Daoy (cell line): ENCODE measurements around the gene TM2D1. TPM values are rescaled to one million over a fixed set of nuclear protein-coding genes. Genes with fewer than 3 reads are reported as not detected.
A peak's percentile ranks its signal among the peaks of the same experiment; 100 is the strongest.

ENCODE experiments used
- DNase-seq: peaks from one replicate; pipeline ENCODE4 v3.0.0-alpha.2; 2015; ENCODE audit warnings: low read depth
- total RNA-seq: library from RNA; depleted of rRNA; stranded (reverse); fragments of >200 nt; shearing (Covaris generic); gene quantifications from 2 replicates; pipeline ENCODE4 v1.2.3, GENCODE V29; 2014; rRNA removed

The TM2D1 gene
- total RNA-seq, 1 experiment from 2014 or later: 34.3 TPM

GRCh38 chr1:61644303-61644702 is 80.6 kb downstream of the TM2D1 start:
- no peak for DNase-seq

GRCh38 chr1:61642475-61643232 is 82.3 kb downstream of the TM2D1 start:
- DNase-seq: no peak

GRCh38 chr1:61641578-61642336 is 83.2 kb downstream of the TM2D1 start:
- peak; percentile 57 for DNase-seq

- DNase-seq: no peak
Measured at GRCh38 chr1:61640531-61641530, 84.1 kb downstream of the TM2D1 start.

GRCh38 chr1:61639608-61640336 is 85.2 kb downstream of the TM2D1 start:
- no peak for DNase-seq

- no peak for DNase-seq
Measured at GRCh38 chr1:61638911-61639605, 85.9 kb downstream of the TM2D1 start.

GRCh38 chr1:61638296-61638695 is 86.6 kb downstream of the TM2D1 start:
- no peak for DNase-seq

- DNase-seq: no peak
Measured at GRCh38 chr1:61637470-61637869, 87.5 kb downstream of the TM2D1 start.

- no peak for DNase-seq
Measured at GRCh38 chr1:61636814-61637213, 88.1 kb downstream of the TM2D1 start.

- no peak for DNase-seq
Measured at GRCh38 chr1:61636376-61636775, 88.6 kb downstream of the TM2D1 start.

GRCh38 chr1:61635557-61635956 is 89.4 kb downstream of the TM2D1 start:
- no peak for DNase-seq

- no peak for DNase-seq
Measured at GRCh38 chr1:61631436-61631835, 93.5 kb downstream of the TM2D1 start.

Other genes starting within 250 kb of the TM2D1 start
- 4.5 and 16.0 TPM in 2 replicates for gene PATJ, start 17.3 kb upstream of the TM2D1 start, total RNA-seq